NCI-H1417 treated with DMSO at 0.1 percent for 48 hours (cell line): ENCODE data around the gene DPYSL4.
"Not testable (repeated sequence)": the region's sequence is repeated elsewhere in the genome, so short reads cannot be mapped to it uniquely, and the experiment has no call there.

ENCODE experiments used
- DNase-seq: peaks from one replicate; lab custom pipeline; 2025; lab: John Stamatoyannopoulos, UW

The DPYSL4 gene

DNA sequence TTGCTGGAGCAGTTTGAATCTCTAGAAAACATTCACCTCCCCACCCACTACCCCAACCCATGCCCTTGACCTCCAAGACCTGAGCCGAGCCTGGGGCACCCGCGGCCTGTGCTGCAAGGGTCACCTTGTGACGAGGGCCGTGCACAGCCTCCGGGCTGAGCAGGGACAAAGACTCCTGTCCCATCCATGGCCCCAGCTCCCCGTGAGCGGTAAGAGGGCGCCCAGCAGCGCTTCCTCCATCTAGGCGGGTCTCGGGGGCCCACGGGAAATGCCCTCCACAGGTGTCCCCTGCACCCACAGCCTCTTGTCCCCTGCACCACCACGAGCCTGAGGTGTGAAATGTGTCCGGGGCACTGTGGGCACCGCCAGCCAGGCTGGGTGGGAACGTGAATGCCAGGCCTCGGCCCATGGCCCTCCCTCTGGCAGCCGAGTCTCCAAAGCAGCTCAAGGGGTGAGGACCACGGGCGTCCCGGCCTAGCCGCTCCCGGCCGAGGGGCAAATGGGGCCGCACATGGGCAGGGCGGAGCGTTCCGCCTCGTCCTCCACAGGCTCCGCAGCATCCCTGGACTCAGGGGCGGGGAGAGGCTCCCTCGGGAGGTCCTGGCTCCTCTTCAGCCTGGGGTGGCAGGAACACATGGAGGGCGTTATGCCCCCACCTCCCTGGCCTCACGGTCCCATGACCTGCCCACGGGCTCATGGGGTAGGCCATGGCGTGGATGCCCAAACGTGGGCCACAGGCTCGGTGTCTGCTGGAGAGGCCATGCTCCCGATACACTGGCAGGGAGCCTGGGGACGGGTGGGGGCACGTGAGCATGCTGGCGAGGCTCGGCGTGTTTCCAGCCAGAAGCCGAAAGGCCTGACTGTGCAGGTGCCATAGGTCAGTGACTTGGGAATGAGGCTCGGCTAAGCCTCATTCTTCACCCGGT lies 21.1 kb downstream of the DPYSL4 start:
- DNase-seq, result no peak

GRCh38 chr10:132208462-132209050 lies 21.8 kb downstream of the DPYSL4 start:
- no peak for DNase-seq

DNA sequence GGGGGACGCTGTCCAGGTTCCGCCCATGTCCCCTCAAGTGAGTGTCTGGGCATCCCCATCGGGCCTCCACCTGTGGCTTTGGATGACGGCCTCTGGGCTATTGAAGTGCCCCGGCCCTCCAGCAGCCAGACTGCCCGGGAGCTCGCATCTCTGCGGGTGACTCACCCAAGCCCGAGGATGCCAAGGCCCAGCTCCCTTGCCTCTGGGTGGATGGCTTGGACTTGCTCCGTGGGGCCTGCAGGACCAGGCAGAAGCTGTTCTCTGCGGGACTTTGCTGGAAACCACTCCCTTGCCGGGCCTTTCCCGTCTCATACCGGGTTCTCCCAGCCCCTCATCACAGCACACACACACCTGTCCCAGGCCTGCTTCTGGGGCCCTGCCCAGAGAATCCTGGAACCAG lies 22.4 kb downstream of the DPYSL4 start:
- DNase-seq, result no peak

GRCh38 chr10:132209978-132210530 lies 23.3 kb downstream of the DPYSL4 start:
- no peak for DNase-seq

DNA sequence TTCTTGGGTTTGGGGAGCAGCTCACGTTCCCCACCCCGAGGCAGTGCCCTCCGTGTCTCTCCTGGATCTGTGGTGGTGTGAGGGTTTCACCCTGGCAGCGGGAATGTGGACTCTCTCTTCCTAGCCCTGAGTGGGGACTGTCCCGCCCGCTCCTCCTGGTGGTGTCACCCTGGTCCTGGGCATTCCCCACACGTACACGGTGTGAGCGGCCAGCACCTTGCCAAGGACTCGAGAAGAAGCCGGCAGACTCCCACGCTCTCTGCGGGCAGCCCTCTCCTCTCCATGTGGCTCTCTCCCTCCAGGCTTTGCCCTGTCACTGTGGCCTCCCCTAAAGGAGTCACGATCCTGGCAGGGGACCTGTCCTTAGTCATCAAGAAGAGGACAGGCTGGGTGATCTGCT lies 24.0 kb downstream of the DPYSL4 start:
- DNase-seq, result no peak

DNA sequence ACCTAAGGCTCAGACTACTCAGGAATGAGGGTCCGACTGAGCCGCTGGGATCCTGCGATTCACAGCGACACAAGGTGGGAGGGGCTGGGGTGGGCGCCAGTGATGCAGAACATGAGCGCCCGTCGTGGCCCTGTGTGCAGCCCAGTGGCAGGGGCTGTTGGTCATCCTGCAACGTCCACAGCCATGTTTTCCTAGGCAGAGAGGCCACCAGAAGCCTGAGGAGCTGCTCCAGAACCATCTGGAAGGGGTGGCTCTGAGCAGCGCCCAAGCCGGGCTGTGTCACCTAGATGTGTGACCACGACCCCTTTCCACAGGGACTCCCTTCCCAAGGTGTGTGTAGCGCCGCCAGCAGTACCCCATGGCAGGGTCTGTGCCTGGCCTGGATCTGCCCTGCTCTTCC lies 24.5 kb downstream of the DPYSL4 start:
- no peak for DNase-seq

DNA sequence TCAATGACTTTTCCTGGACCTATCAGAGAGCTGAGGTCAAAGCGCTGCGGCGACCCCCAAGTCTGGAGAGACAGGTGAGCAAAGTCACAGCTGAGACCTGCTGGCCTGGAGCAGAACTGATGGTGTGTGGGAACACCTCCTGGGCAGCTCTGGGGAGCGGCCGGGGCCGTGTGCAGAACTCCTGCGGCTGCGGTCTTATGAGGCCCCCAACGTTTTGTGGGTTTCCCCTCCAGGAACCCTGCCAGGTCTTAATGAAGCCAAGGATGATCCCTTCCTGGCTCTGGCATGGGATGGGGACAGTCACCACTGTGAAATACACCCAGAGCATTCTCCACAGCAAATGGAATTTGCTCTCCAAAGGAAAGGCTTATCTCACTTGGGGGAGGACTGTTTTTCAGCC lies 26.1 kb downstream of the DPYSL4 start:
- DNase-seq, result no peak

DNA sequence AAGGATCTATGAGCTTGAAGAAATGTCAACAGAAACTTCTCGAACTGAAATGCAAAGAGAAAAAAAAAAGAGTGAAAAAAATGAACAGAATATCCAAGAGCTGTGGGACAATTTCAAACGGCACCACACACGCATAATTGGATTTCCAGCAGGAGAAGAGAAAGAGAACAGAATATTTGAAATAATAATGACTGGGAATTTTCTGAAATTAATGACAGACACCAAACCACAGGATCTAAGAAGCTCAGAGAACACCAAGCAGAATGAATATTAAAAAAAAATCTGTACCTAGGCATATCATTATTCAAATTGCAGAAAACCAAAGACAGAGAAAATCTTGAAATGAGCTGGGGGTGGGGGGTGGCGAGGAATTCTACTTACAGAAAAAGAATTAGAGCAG lies 27.2 kb downstream of the DPYSL4 start:
- DNase-seq, result no peak

- DNase-seq, result not testable (repeated sequence)
Observed at GRCh38 chr10:132216441-132216840, 29.7 kb downstream of the DPYSL4 start.

DNA sequence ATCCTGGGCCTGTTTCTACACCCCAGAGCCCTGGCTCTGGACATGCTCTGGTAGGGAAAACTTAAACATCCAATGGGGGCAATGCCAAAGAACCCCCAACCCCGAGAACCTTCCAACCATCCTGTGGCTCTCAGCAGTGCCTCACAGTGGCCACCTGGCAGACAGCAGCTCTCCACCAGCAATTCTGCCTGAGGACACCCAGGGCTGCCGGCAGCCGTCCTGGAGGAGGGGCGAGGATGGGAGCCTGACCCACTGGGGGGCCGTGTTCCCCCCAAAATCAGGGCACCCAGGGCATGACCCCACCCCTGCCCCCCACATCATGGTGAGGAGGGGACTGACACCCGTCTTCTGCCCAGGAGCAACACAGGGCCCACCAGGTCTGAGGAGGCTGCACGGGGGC lies 32.7 kb downstream of the DPYSL4 start:
- no peak for DNase-seq

- DNase-seq, result no peak
Observed at GRCh38 chr10:132220061-132220460, 33.3 kb downstream of the DPYSL4 start.

GRCh38 chr10:132220996-132221395 lies 34.2 kb downstream of the DPYSL4 start:
- DNase-seq, result not testable (repeated sequence)

GRCh38 chr10:132222726-132223125 lies 36.0 kb downstream of the DPYSL4 start:
- DNase-seq, result no peak

- DNase-seq, result no peak
Observed at GRCh38 chr10:132223156-132223590, 36.4 kb downstream of the DPYSL4 start.

- DNase-seq, result no peak
Observed at GRCh38 chr10:132223611-132224342, 37.0 kb downstream of the DPYSL4 start.

- DNase-seq, result no peak
Observed at GRCh38 chr10:132224343-132225072, 37.8 kb downstream of the DPYSL4 start.

GRCh38 chr10:132225073-132225848 lies 38.5 kb downstream of the DPYSL4 start:
- no peak for DNase-seq

DNA sequence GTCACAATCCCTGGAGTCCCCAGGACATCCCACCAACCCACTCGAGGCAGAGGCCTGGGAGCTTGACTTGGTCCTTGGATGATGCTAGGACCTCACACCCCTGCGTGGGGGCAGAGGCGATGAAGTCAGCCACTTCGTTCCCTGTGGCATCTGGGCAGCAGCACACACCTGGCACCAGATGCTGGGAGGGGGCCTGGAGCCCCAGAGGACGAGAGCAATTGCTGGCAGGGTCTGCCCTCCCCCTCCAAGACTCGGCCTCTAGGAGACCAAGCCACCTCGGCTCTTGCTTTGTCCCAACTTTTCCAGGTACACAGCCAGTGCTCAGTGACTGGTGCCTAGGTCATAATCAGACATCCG lies 39.1 kb downstream of the DPYSL4 start:
- no peak for DNase-seq

GRCh38 chr10:132226586-132227405 lies 40.0 kb downstream of the DPYSL4 start:
- peak; percentile 44 for DNase-seq

GRCh38 chr10:132227851-132228390 lies 41.2 kb downstream of the DPYSL4 start:
- DNase-seq, result no peak
